ENCODE data around the gene TSLP.

DNA sequence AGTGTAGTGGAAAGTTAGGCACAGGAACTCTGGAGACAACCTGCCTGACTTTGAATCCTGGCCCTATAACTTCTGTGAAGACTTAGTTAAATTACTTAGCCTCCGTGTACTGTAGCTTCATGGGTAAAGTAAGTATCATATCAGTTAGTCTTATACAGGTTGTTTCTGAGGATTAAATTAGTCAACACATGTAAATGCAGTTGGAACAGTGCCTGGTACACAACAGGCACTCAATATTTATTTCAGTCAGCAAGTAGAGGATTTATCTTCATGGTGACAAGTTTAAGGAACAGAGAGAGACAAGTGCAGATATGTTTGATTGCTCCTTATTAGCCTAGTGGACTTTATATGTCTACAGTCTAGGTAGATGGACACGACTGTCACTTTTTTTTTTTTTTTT, 2.7 kb downstream of the TSLP start:
- TF ChIP-seq, protein P1, sequence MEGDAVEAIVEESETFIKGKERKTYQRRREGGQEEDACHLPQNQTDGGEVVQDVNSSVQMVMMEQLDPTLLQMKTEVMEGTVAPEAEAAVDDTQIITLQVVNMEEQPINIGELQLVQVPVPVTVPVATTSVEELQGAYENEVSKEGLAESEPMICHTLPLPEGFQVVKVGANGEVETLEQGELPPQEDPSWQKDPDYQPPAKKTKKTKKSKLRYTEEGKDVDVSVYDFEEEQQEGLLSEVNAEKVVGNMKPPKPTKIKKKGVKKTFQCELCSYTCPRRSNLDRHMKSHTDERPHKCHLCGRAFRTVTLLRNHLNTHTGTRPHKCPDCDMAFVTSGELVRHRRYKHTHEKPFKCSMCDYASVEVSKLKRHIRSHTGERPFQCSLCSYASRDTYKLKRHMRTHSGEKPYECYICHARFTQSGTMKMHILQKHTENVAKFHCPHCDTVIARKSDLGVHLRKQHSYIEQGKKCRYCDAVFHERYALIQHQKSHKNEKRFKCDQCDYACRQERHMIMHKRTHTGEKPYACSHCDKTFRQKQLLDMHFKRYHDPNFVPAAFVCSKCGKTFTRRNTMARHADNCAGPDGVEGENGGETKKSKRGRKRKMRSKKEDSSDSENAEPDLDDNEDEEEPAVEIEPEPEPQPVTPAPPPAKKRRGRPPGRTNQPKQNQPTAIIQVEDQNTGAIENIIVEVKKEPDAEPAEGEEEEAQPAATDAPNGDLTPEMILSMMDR (IDR thresholded peaks at IDR 0.05; ENCODE audit: borderline replicate concordance, extremely low read depth, low read length, poor library complexity, severe bottlenecking), result no peak
- no peak for TF ChIP-seq EZH2 (IDR thresholded peaks at IDR 0.05; ENCODE audit: borderline replicate concordance, low read depth, low read length, severe bottlenecking)
